SK-N-SH (cell line): ENCODE measurements around the gene RAPGEFL1. TPM values are rescaled to one million over a fixed set of nuclear protein-coding genes. Genes with fewer than 3 reads are reported as not detected.

Experiments used
- CTCF ChIA-PET: fragments of 300-600, 350-600 bp; formaldehyde crosslinking; extraction: SDS; loops from one replicate; lab custom pipeline; 2021; lab: Yijun Ruan, JAX
- POLR2A ChIA-PET: fragments of 350-600 bp; sonication (Branson Sonifier 250); formaldehyde crosslinking; extraction: SDS; loops from one replicate; lab custom pipeline; 2020; ENCODE audit warnings: antibody characterized with exemption, inconsistent platforms; lab: Yijun Ruan, JAX
- DNase-seq: peaks from one replicate; pipeline ENCODE4 v3.0.0; 2012
- H2AFZ ChIP-seq: fragments of 200-600 bp; sonication (generic); 2 replicates; pipeline ENCODE4 v1.8.1; 2016; ENCODE audit warnings: antibody characterized with exemption, mild to moderate bottlenecking, low read depth
- H3F3A ChIP-seq: fragments of 200-600 bp; sonication (generic); replicated peaks from 2 replicates; pipeline ENCODE3; 2016; ENCODE audit warnings: antibody characterized with exemption, mild to moderate bottlenecking; ENCODE audit not compliant: insufficient read depth
- H3K27ac ChIP-seq, 2 experiments: fragments of 200-500 bp in 1 of 2; fragments of 200-600 bp in 1 of 2; sonication (Bioruptor generic) in 1 of 2; sonication (generic), shearing (Covaris generic) in 1 of 2; 2 replicates each; pipeline versions ENCODE4 v1.5.1 to v1.6.1; 2014 to 2016; ENCODE audit warnings: low read depth in 2 of 2, inconsistent platforms in 1 of 2, low read length in 1 of 2, mild to moderate bottlenecking in 1 of 2, mixed read lengths in 1 of 2
- H3K27me3 ChIP-seq: fragments of 200-600 bp; sonication (generic), shearing (Covaris generic); 2 replicates; pipeline ENCODE4 v1.6.1; 2016; ENCODE audit warnings: mixed run types; ENCODE audit not compliant: insufficient read depth
- H3K36me3 ChIP-seq, 2 experiments: fragments of 200-500 bp in 1 of 2; fragments of 200-600 bp in 1 of 2; sonication (Bioruptor generic) in 1 of 2; sonication (generic) in 1 of 2; replicated peaks in 1 of 2; 2 replicates each; pipeline versions ENCODE3 to v1.5.1; 2014 to 2016; ENCODE audit warnings: low read length in 1 of 2, mild to moderate bottlenecking in 1 of 2; ENCODE audit not compliant: insufficient read depth in 2 of 2, control insufficient read depth in 1 of 2
- H3K4me1 ChIP-seq, 2 experiments: fragments of 200-500 bp in 1 of 2; fragments of 200-600 bp in 1 of 2; sonication (Bioruptor generic) in 1 of 2; sonication (generic), shearing (Covaris generic) in 1 of 2; 2 replicates each; pipeline versions ENCODE4 v1.5.1 to v1.6.1; 2014 to 2016; ENCODE audit warnings: low read depth in 1 of 2, low read length in 1 of 2, mixed run types in 1 of 2; ENCODE audit not compliant: insufficient read depth in 2 of 2, control insufficient read depth in 1 of 2
- H3K4me2 ChIP-seq: fragments of 200-600 bp; sonication (generic), shearing (Covaris generic); 2 replicates; pipeline ENCODE4 v1.6.1; 2017; ENCODE audit warnings: mixed run types
- H3K4me3 ChIP-seq, 2 experiments: fragments of 200-500 bp in 1 of 2; fragments of 200-600 bp in 1 of 2; sonication (Bioruptor generic) in 1 of 2; sonication (generic), shearing (Covaris generic) in 1 of 2; 2 replicates each; pipeline versions ENCODE4 v1.5.1 to v1.8.1; 2014 to 2016; ENCODE audit warnings: low read depth in 2 of 2, inconsistent platforms in 1 of 2, low read length in 1 of 2, mild to moderate bottlenecking in 1 of 2, mixed read lengths in 1 of 2, moderate library complexity in 1 of 2
- H3K79me2 ChIP-seq: fragments of 200-600 bp; sonication (generic); 2 replicates; pipeline ENCODE4 v1.8.1; 2017; ENCODE audit warnings: mild to moderate bottlenecking; ENCODE audit not compliant: insufficient read depth
- H3K9ac ChIP-seq: fragments of 200-600 bp; sonication (generic); 2 replicates; pipeline ENCODE4 v1.6.1; 2017; ENCODE audit warnings: mixed run types
- H3K9me2 ChIP-seq: fragments of 200-600 bp; sonication (generic); 2 replicates; pipeline ENCODE4 v1.6.1; 2017; ENCODE audit warnings: mixed run types
- H3K9me3 ChIP-seq: fragments of 200-600 bp; sonication (generic); 2 replicates; pipeline ENCODE4 v1.6.1; 2017; ENCODE audit warnings: mixed run types, mild to moderate bottlenecking, moderate library complexity
- H4K20me1 ChIP-seq: fragments of 200-600 bp; sonication (generic); 2 replicates; pipeline ENCODE4 v1.6.1; 2017; ENCODE audit warnings: mild to moderate bottlenecking, mixed run types; ENCODE audit not compliant: insufficient read depth
- CHD2 ChIP-seq: fragments of 150-350 bp; IDR thresholded peaks from 2 replicates; pipeline ENCODE4 v1.6.1; 2018; ENCODE audit warnings: low read length; ENCODE audit not compliant: partially characterized antibody
- ELF1 ChIP-seq: IDR thresholded peaks from 2 replicates; pipeline ENCODE4 v1.4.0; 2012
- EP300 ChIP-seq, 2 experiments: IDR thresholded peaks; 2 replicates each; pipeline versions ENCODE4 v1.4.0 to v1.6.1; 2012; ENCODE audit warnings: borderline replicate concordance in 1 of 2, low read depth in 1 of 2, low read length in 1 of 2
- FOXJ3 ChIP-seq: sonication (generic); formaldehyde crosslinking; IDR thresholded peaks from 2 replicates; pipeline ENCODE4 v1.5.1; 2020; ENCODE audit warnings: mild to moderate bottlenecking, missing genetic modification reagents
- FOXM1 ChIP-seq: IDR thresholded peaks from 2 replicates; pipeline ENCODE4 v1.4.0; 2012; ENCODE audit warnings: low read depth, mild to moderate bottlenecking
- GABPA ChIP-seq: IDR thresholded peaks from 2 replicates; pipeline ENCODE4 v1.4.0; 2012; ENCODE audit warnings: low read depth, mild to moderate bottlenecking
- GATA2 ChIP-seq: sonication (generic); formaldehyde crosslinking; IDR thresholded peaks from 2 replicates; pipeline ENCODE4 v1.5.0; 2020; ENCODE audit warnings: mild to moderate bottlenecking, missing genetic modification reagents
- JUND ChIP-seq: IDR thresholded peaks from 2 replicates; pipeline ENCODE4 v1.4.0; 2012
- MAX ChIP-seq: IDR thresholded peaks from 2 replicates; pipeline ENCODE4 v1.4.0; 2012; ENCODE audit warnings: low read depth
- MEF2A ChIP-seq: IDR thresholded peaks from 2 replicates; pipeline ENCODE4 v1.4.0; 2012; ENCODE audit warnings: low read depth, borderline replicate concordance
- MXI1 ChIP-seq: IDR thresholded peaks from 2 replicates; pipeline ENCODE4 v1.6.1; 2012; ENCODE audit warnings: mild to moderate bottlenecking, low read depth, low read length, improper control_type of control experiment
- POLR2AphosphoS5 ChIP-seq: IDR thresholded peaks from 2 replicates; pipeline ENCODE4 v1.6.1; 2012; ENCODE audit warnings: low read depth, low read length
- RAD21 ChIP-seq: IDR thresholded peaks from 2 replicates; pipeline ENCODE4 v1.6.1; 2012; ENCODE audit warnings: mild to moderate bottlenecking, low read length
- RCOR1 ChIP-seq: fragments of 150-350 bp; IDR thresholded peaks from 2 replicates; pipeline ENCODE4 v1.6.1; 2017; ENCODE audit warnings: antibody characterized with exemption, low read length
- REST ChIP-seq: IDR thresholded peaks from 2 replicates; pipeline ENCODE4 v1.6.1; 2012; ENCODE audit warnings: mild to moderate bottlenecking, low read depth, low read length, moderate library complexity
- RFX5 ChIP-seq: IDR thresholded peaks from 2 replicates; pipeline ENCODE4 v1.6.1; 2012; ENCODE audit warnings: mild to moderate bottlenecking, improper control_type of control experiment, low read length
- RXRA ChIP-seq: IDR thresholded peaks from 2 replicates; pipeline ENCODE4 v1.4.0; 2012; ENCODE audit warnings: low read depth, mild to moderate bottlenecking, borderline replicate concordance
- SIN3A ChIP-seq: IDR thresholded peaks from 2 replicates; pipeline ENCODE4 v1.6.1; 2012; ENCODE audit warnings: low read depth, mild to moderate bottlenecking, low read length, moderate library complexity, borderline replicate concordance
- TAF1 ChIP-seq: IDR thresholded peaks from 2 replicates; pipeline ENCODE4 v1.6.1; 2012; ENCODE audit warnings: low read depth, mild to moderate bottlenecking, low read length, moderate library complexity, borderline replicate concordance
- TCF12 ChIP-seq: IDR thresholded peaks from 2 replicates; pipeline ENCODE4 v1.4.0; 2012
- TEAD4 ChIP-seq: IDR thresholded peaks from 2 replicates; pipeline ENCODE4 v1.4.0; 2012; ENCODE audit warnings: mild to moderate bottlenecking, borderline replicate concordance; ENCODE audit not compliant: insufficient read depth
- USF1 ChIP-seq: IDR thresholded peaks from 2 replicates; pipeline ENCODE4 v1.4.0; 2012; ENCODE audit warnings: low read depth, borderline replicate concordance
- YY1 ChIP-seq: IDR thresholded peaks from 2 replicates; pipeline ENCODE4 v1.4.0; 2012; ENCODE audit warnings: low read depth, mild to moderate bottlenecking
- ZBTB33 ChIP-seq: IDR thresholded peaks from 2 replicates; pipeline ENCODE4 v1.4.0; 2012; ENCODE audit warnings: low read depth, borderline replicate concordance
- WGBS: methylation state at CpG from one replicate; pipeline ENCODE4 v1.1.6; 2017; ENCODE audit warnings: low lambda C conversion rate; 5-methylcytosine and 5-hydroxymethylcytosine counted together
- polyA plus RNA-seq, 3 experiments: library from polyadenylated mRNA; depleted of rRNA; stranded (reverse); fragments of >200 nt; gene quantifications; 2 replicates each; pipeline ENCODE4 v1.2.3, GENCODE V29; 2012
- TF ChIP-seq, protein P1 (sequence below): fragments of 200-600 bp; sonication (generic); IDR thresholded peaks from 2 replicates; pipeline ENCODE4 v1.6.1; 2017; ENCODE audit warnings: antibody characterized with exemption, mild to moderate bottlenecking, moderate library complexity

The RAPGEFL1 gene
- polyA plus RNA-seq, 1 of the 3 experiments (the other 2 are of a cell fraction) = 5.9 TPM

- Histone ChIP-seq H3K9me2 (no peaks in the 10 kb centered on the region), H3K4me2 (peak within 1 kb of the TSS; percentile 94), H2AFZ (peak within 1 kb of the TSS; percentile 99), H3K4me3 (peak within 1 kb of the TSS; percentile 65 to 100), H3K27me3 (no peaks in the 10 kb centered on the region), H3K9me3 (no peaks in the 10 kb centered on the region), H3K27ac (peak within 1 kb of the TSS; percentile 90 to 94), H3F3A (peaks cover 8% of the 10 kb centered on the region), H3K9ac (peak within 1 kb of the TSS; percentile 86), H3K4me1 (peaks cover 0 to 4% of the 10 kb centered on the region in 2 experiments; a peak in 1 of 4 replicates), H3K79me2 (peaks cover 37% of the 10 kb centered on the region), H4K20me1 (no peaks in the 10 kb centered on the region), H3K36me3 (peaks cover 0 to 2% of the 10 kb centered on the region in 2 experiments)
- CTCF ChIA-PET = interaction anchor here (0.6 to 4.1 kb wide), 17 partner anchors 9 to 143 kb away, joined by 3 to 17 read pairs (median 4); partner anchors contain the start of genes CASC3 and RARA
- WGBS = 3% methylated on average over 59 of the region's 59 CpGs
- POLR2A ChIA-PET = interaction anchor here (0.7 to 1.7 kb wide), 10 partner anchors 10 to 120 kb away, joined by 3 to 7 read pairs (median 4); no protein-coding TSS in a partner anchor
- peak; percentile 95 for DNase-seq
- TF ChIP-seq MEF2A = no peak
- no peak for TF ChIP-seq FOXM1
- TF ChIP-seq POLR2AphosphoS5 = peak; percentile 85
- TF ChIP-seq ZBTB33 = no peak
- no peak for TF ChIP-seq GATA2
- 0 out of 2 replicates have a peak, but pooled peaks have one; percentile 26 for TF ChIP-seq MAX
- TF ChIP-seq SIN3A = no peak
- TF ChIP-seq YY1 = peak; percentile 97
- no peak for TF ChIP-seq TCF12
- TF ChIP-seq, protein P1, sequence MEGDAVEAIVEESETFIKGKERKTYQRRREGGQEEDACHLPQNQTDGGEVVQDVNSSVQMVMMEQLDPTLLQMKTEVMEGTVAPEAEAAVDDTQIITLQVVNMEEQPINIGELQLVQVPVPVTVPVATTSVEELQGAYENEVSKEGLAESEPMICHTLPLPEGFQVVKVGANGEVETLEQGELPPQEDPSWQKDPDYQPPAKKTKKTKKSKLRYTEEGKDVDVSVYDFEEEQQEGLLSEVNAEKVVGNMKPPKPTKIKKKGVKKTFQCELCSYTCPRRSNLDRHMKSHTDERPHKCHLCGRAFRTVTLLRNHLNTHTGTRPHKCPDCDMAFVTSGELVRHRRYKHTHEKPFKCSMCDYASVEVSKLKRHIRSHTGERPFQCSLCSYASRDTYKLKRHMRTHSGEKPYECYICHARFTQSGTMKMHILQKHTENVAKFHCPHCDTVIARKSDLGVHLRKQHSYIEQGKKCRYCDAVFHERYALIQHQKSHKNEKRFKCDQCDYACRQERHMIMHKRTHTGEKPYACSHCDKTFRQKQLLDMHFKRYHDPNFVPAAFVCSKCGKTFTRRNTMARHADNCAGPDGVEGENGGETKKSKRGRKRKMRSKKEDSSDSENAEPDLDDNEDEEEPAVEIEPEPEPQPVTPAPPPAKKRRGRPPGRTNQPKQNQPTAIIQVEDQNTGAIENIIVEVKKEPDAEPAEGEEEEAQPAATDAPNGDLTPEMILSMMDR = peak; percentile 56
- peak; percentile 96 for TF ChIP-seq ELF1
- TF ChIP-seq RCOR1 = peak; percentile 46; the same call in 1 of the 2 replicates
- peak; percentile 75 for TF ChIP-seq GABPA
- TF ChIP-seq TAF1 = peak; percentile 55; the same call in 1 of the 2 replicates
- TF ChIP-seq MXI1 = peak; percentile 36; the same call in 1 of the 2 replicates
- no peak for TF ChIP-seq REST
- no peak for TF ChIP-seq JUND
- no peak for TF ChIP-seq CHD2
- peak in 1 of 2 experiments; percentile 56; a peak in 1 of 4 replicates for TF ChIP-seq EP300 (IDR thresholded peaks at IDR 0.05; ENCODE audit: borderline replicate concordance in 1 of 2, low read depth in 1 of 2, low read length in 1 of 2)
- no peak for TF ChIP-seq RXRA
- peak; percentile 94 for TF ChIP-seq RFX5
- TF ChIP-seq RAD21 = no peak
- no peak for TF ChIP-seq FOXJ3 (CRISPR knock-in tag)
- peak; percentile 39; the same call in 1 of the 2 replicates for TF ChIP-seq USF1
- TF ChIP-seq TEAD4 = no peak
Observed at GRCh38 chr17:40218740-40219593, 41.7 kb downstream of the RAPGEFL1 start, which contains the start of gene WIPF2. TSS of gene WIPF2 (plus strand) at chr17:40219304. CDS start at chr17:40256460, 37,156 bp downstream.
